ENCODE measurements around the gene MOSPD3. TPM values are rescaled to one million over a fixed set of nuclear protein-coding genes. Genes with fewer than 3 reads are reported as not detected.
"Not testable (repeated sequence)": the region's sequence is repeated elsewhere in the genome, so short reads cannot be mapped to it uniquely, and the experiment has no call there.

MOSPD3 gene
- polyA plus RNA-seq, 4 donors, result 26.5 to 35.2 (median 28.1) TPM

- not testable (repeated sequence) for DNase-seq (ENCODE audit: low read depth in 4 of 4, low spot score in 3 of 4)
Observed at GRCh38 chr7:100662194-100662776, 49.9 kb downstream of the MOSPD3 start.

Other genes with a start within 250 kb of the MOSPD3 start
- gene PILRA, start 239.1 kb upstream of the MOSPD3 start, polyA plus RNA-seq (ENCODE audit: insufficient read length in 4 of 4), result 1 to 10 TPM; 4.2 to 5.2 (median 4.6) TPM
- 1 to 10 TPM; 5.3 to 6.7 (median 5.6) TPM for gene ZCWPW1, start 183.8 kb upstream of the MOSPD3 start, polyA plus RNA-seq (ENCODE audit: insufficient read length in 4 of 4)
- 10 to 100 TPM; 54.8 to 61.7 (median 56.9) TPM for gene MEPCE, start 182.7 kb upstream of the MOSPD3 start, polyA plus RNA-seq (ENCODE audit: insufficient read length in 4 of 4)
- 10 to 100 TPM; 14.9 to 25.0 (median 16.6) TPM for gene PPP1R35, start 176.0 kb upstream of the MOSPD3 start, polyA plus RNA-seq (ENCODE audit: insufficient read length in 4 of 4)
- gene SPACDR, start 148.3 kb upstream of the MOSPD3 start, polyA plus RNA-seq (ENCODE audit: insufficient read length in 4 of 4), result 1 to 10 TPM in 3 of 4 donors, under 1 TPM in 1; 0.94 to 1.5 (median 1.5) TPM
- gene TSC22D4, start 133.3 kb upstream of the MOSPD3 start, polyA plus RNA-seq (ENCODE audit: insufficient read length in 4 of 4), result 10 to 100 TPM; 35.1 to 58.3 (median 39.1) TPM
- 1 to 10 TPM; 1.6 to 2.9 (median 2.0) TPM for gene NYAP1, start 128.6 kb upstream of the MOSPD3 start, polyA plus RNA-seq (ENCODE audit: insufficient read length in 4 of 4)
- gene AGFG2, start 73.3 kb upstream of the MOSPD3 start, polyA plus RNA-seq (ENCODE audit: insufficient read length in 4 of 4), result 10 to 100 TPM; 13.8 to 16.9 (median 14.4) TPM
- 1 to 10 TPM; 2.7 to 9.4 (median 4.2) TPM for gene SAP25, start 38.6 kb upstream of the MOSPD3 start, polyA plus RNA-seq (ENCODE audit: insufficient read length in 4 of 4)
- gene LRCH4, start 26.4 kb upstream of the MOSPD3 start, polyA plus RNA-seq (ENCODE audit: insufficient read length in 4 of 4), result 10 to 100 TPM; 34.4 to 49.1 (median 37.2) TPM
- gene FBXO24, start 26.2 kb upstream of the MOSPD3 start, polyA plus RNA-seq (ENCODE audit: insufficient read length in 4 of 4), result 1 to 10 TPM; 1.0 to 2.2 (median 1.5) TPM
- gene PCOLCE, start 10.2 kb upstream of the MOSPD3 start, polyA plus RNA-seq (ENCODE audit: insufficient read length in 4 of 4), result 100 to 1,000 TPM; 108 to 163 (median 121) TPM
- gene TFR2, start 29.0 kb downstream of the MOSPD3 start, polyA plus RNA-seq (ENCODE audit: insufficient read length in 4 of 4), result 1 to 10 TPM in 1 of 4 donors, under 1 TPM in 3; 0.82 to 1.4 (median 0.87) TPM
- gene ACTL6B, start 43.9 kb downstream of the MOSPD3 start, polyA plus RNA-seq (ENCODE audit: insufficient read length in 4 of 4), result under 1 TPM in 1 of 4 donors, not detected in 3; 0.16 TPM
- 100 to 1,000 TPM; 204 to 237 (median 215) TPM for gene GNB2, start 61.2 kb downstream of the MOSPD3 start, polyA plus RNA-seq (ENCODE audit: insufficient read length in 4 of 4)
- gene GIGYF1, start 81.7 kb downstream of the MOSPD3 start, polyA plus RNA-seq (ENCODE audit: insufficient read length in 4 of 4), result 10 to 100 TPM; 37.4 to 49.7 (median 39.9) TPM
- 10 to 100 TPM; 22.6 to 34.5 (median 25.0) TPM for gene POP7, start 93.6 kb downstream of the MOSPD3 start, polyA plus RNA-seq (ENCODE audit: insufficient read length in 4 of 4)
- under 1 TPM in 2 of 4 donors, not detected in 2; 0.08 to 0.16 TPM for gene EPO, start 107.9 kb downstream of the MOSPD3 start, polyA plus RNA-seq (ENCODE audit: insufficient read length in 4 of 4)
- under 1 TPM in 1 of 4 donors, not detected in 3; 0.04 TPM for gene ZAN, start 121.1 kb downstream of the MOSPD3 start, polyA plus RNA-seq (ENCODE audit: insufficient read length in 4 of 4)
- 10 to 100 TPM; 86.1 to 96.3 (median 89.4) TPM for gene EPHB4, start 215.0 kb downstream of the MOSPD3 start, polyA plus RNA-seq (ENCODE audit: insufficient read length in 4 of 4)
- 10 to 100 TPM; 19.5 to 28.5 (median 24.9) TPM for gene SLC12A9, start 240.2 kb downstream of the MOSPD3 start, polyA plus RNA-seq (ENCODE audit: insufficient read length in 4 of 4)